ENCODE data around the gene BAAT.

GRCh38 chr9:101352892-101353463 is 31.8 kb downstream of the BAAT start:
- TF ChIP-seq POLR2A (IDR thresholded peaks at IDR 0.05) (no peak), CTCF (IDR thresholded peaks at IDR 0.05) (no peak)
